ENCODE measurements around the gene FUS. TPM values are rescaled to one million over a fixed set of nuclear protein-coding genes. Genes with fewer than 3 reads are reported as not detected.
"Not testable (repeated sequence)": the region's sequence is repeated elsewhere in the genome, so short reads cannot be mapped to it uniquely, and the experiment has no call there.

FUS gene
- total RNA-seq, 1 experiment from 2014 or later = 1,264 TPM

DNA sequence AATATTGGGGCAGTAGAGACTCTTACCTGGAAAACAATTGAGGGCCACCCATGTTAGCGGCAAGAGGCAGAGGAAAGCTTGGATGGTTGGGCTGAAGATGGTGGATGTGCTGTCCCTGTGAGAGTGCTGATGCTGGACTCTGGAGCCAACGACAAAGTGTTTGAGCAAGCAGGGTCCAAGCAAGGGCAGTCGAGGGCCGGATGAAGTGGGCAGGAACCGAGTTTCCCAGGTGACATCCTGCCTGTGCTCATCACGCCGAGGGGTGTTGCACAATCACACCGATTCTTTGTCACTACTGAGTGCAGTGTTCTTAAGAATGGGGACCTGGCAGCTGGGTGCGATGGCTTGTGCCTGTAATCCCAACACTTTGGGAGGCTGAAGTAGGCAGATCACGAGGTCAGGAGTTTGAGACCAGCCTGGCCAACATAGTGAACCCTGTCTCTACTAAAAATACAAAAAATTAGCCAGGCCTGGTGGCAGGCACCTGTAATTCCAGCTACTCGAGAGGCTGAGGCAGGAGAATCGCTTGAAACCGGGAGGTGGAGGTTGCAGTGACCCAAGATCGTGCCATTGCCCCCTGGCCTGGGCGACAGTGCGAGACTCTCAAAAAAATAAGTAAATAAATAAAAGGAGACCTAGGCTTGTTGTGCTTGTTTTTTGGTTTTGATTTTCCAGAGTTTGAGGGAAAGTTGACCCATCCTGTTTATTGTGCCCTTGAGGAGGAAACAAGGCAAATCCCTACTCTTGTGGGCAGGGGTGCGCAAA lies 16.6 kb downstream of the FUS start:
- no TSS peak for BruUV-seq (replicated peaks)
- peaks cover 55% of the 10 kb centered on the region for H3K36me3 ChIP-seq (ENCODE audit: insufficient read depth, low read length, poor library complexity, severe bottlenecking)

DNA sequence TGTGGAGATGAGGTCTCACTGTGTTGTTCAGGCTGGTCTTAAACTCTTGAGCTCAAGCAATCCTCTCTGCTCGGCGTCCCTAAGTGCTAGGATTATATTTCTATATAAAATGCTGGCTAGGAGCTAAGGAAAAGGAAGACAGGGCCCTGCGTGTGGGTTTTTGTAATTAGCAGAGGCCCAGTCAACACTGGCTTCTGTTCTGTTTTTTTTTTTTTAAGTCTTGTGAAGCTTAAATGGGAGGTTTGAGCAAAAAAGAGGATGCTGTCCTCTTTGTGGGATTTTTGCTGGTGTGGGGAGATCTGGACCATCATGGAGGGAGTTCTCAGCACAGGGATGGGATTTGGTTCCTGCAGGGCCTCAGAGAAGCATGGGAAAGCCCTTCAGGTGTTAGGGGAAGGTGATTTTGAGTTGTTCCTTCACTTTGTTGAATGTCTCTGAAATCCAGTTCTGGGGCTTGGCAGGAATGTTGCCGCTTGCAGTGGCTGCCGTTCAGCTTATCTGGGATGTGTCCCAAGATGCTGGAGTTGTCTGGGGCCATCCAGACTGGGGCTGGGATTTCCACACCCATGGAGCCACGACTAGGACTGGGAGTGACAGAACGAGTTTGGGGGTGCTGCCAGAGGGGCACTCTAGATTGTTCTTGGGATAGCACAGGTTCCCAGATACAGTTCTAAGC lies 18.4 kb downstream of the FUS start:
- peaks cover 9% of the 10 kb centered on the region for H3K27me3 ChIP-seq (replicated peaks; ENCODE audit: insufficient read depth, low read depth, low read length, poor library complexity)
- no TSS peak for BruUV-seq (replicated peaks)
- no peak overlapping the region for H3K27ac ChIP-seq (ENCODE audit: low read depth, low read length, poor library complexity, severe bottlenecking)
- CTCF ChIA-PET = interaction anchor here (0.6 kb wide), 1 partner anchor 180 kb away, joined by 3 read pairs; no protein-coding TSS in a partner anchor
- no peak for TF ChIP-seq EZH2 (IDR thresholded peaks at IDR 0.05; ENCODE audit: borderline replicate concordance, low read depth, low read length, poor library complexity, severe bottlenecking)
- TF ChIP-seq, protein P1, sequence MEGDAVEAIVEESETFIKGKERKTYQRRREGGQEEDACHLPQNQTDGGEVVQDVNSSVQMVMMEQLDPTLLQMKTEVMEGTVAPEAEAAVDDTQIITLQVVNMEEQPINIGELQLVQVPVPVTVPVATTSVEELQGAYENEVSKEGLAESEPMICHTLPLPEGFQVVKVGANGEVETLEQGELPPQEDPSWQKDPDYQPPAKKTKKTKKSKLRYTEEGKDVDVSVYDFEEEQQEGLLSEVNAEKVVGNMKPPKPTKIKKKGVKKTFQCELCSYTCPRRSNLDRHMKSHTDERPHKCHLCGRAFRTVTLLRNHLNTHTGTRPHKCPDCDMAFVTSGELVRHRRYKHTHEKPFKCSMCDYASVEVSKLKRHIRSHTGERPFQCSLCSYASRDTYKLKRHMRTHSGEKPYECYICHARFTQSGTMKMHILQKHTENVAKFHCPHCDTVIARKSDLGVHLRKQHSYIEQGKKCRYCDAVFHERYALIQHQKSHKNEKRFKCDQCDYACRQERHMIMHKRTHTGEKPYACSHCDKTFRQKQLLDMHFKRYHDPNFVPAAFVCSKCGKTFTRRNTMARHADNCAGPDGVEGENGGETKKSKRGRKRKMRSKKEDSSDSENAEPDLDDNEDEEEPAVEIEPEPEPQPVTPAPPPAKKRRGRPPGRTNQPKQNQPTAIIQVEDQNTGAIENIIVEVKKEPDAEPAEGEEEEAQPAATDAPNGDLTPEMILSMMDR (conservative IDR thresholded peaks at IDR 0.05; ENCODE audit: low read depth, low read length) = no peak
- H3K4me1 ChIP-seq (ENCODE audit: insufficient read depth, low read length, poor library complexity, severe bottlenecking) = no peaks in the 10 kb centered on the region
- peaks cover 37% of the 10 kb centered on the region for H3K36me3 ChIP-seq (ENCODE audit: insufficient read depth, low read length, poor library complexity, severe bottlenecking)
- no peak overlapping the region for H3K4me3 ChIP-seq (ENCODE audit: low read depth, low read length, poor library complexity, severe bottlenecking)
- POLR2A ChIA-PET (ENCODE audit: low non-redundant PET) = no interaction called here
- no peak for DNase-seq (ENCODE audit: low spot score)
- H3K9me3 ChIP-seq (ENCODE audit: low read depth, low read length, poor library complexity, severe bottlenecking) = no peaks in the 10 kb centered on the region
- intact Hi-C loops (cut with micrococcal nuclease; ENCODE audit: unreplicated experiment) = no loop called here

More for the DNA sequence above, 16.6 kb downstream of the FUS start:
- H3K27me3 ChIP-seq (replicated peaks; ENCODE audit: insufficient read depth, low read depth, low read length, poor library complexity) = no peaks in the 10 kb centered on the region
- intact Hi-C loops (cut with micrococcal nuclease; ENCODE audit: unreplicated experiment) = no loop called here
- no peaks in the 10 kb centered on the region for H3K4me1 ChIP-seq (ENCODE audit: insufficient read depth, low read length, poor library complexity, severe bottlenecking)
- no peak overlapping the region for H3K27ac ChIP-seq (ENCODE audit: low read depth, low read length, poor library complexity, severe bottlenecking)
- no peak for DNase-seq (ENCODE audit: low spot score)
- ChIA-PET POLR2A (ENCODE audit: low non-redundant PET) (no interaction called here), CTCF (no interaction called here)
- no peak overlapping the region for H3K4me3 ChIP-seq (ENCODE audit: low read depth, low read length, poor library complexity, severe bottlenecking)
- H3K9me3 ChIP-seq (ENCODE audit: low read depth, low read length, poor library complexity, severe bottlenecking) = no peaks in the 10 kb centered on the region
- TF ChIP-seq, protein P1 (conservative IDR thresholded peaks at IDR 0.05; ENCODE audit: low read depth, low read length) = no peak
- no peak for TF ChIP-seq EZH2 (IDR thresholded peaks at IDR 0.05; ENCODE audit: borderline replicate concordance, low read depth, low read length, poor library complexity, severe bottlenecking)

DNA sequence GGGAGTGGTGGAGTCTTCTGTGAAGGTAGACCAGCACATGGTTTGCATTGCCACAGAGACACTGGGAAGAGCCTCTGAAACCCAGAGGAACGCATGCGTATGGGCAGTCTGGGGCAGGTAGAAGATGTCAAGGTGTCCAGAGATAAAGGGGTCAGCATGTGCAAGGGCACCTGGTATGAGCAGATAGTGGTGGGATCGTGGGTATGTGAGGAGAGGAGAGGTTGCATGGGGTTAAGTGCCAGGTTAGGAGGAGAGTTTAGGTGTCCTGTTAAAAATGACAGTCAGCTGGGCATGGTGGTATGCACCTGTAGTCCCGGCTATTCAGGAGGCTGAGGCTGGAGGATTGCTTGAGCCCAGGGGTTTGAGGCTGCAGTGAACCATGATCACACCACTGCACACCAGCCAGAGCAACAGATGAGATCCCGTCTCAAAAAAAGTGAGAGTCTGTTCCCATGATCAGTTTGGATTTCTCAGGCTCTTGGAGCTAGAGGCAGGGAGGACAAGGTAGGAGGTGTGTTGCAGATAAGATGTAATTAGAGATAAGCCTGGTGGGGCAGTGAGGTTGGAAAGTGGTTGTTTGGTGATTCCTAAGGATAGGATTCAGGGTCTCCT lies 19.6 kb downstream of the FUS start:
- H3K9me3 ChIP-seq (ENCODE audit: low read depth, low read length, poor library complexity, severe bottlenecking) = no peaks in the 10 kb centered on the region
- H3K27ac ChIP-seq (ENCODE audit: low read depth, low read length, poor library complexity, severe bottlenecking) = no peak overlapping the region
- no peaks in the 10 kb centered on the region for H3K4me1 ChIP-seq (ENCODE audit: insufficient read depth, low read length, poor library complexity, severe bottlenecking)
- ChIA-PET CTCF (no interaction called here), POLR2A (ENCODE audit: low non-redundant PET) (no interaction called here)
- H3K36me3 ChIP-seq (ENCODE audit: insufficient read depth, low read length, poor library complexity, severe bottlenecking) = peaks cover 25% of the 10 kb centered on the region
- no peak overlapping the region for H3K4me3 ChIP-seq (ENCODE audit: low read depth, low read length, poor library complexity, severe bottlenecking)
- intact Hi-C loops (cut with micrococcal nuclease; ENCODE audit: unreplicated experiment) = loop anchor here (5.0 kb wide), 2 partner anchors 243 to 668 kb away; partner anchors contain the start of gene ZNF843
- no peak for DNase-seq (ENCODE audit: low spot score)
- no peak for TF ChIP-seq EZH2 (IDR thresholded peaks at IDR 0.05; ENCODE audit: borderline replicate concordance, low read depth, low read length, poor library complexity, severe bottlenecking)
- TF ChIP-seq, protein P1 (conservative IDR thresholded peaks at IDR 0.05; ENCODE audit: low read depth, low read length) = no peak
- BruUV-seq (replicated peaks) = no TSS peak
- H3K27me3 ChIP-seq (replicated peaks; ENCODE audit: insufficient read depth, low read depth, low read length, poor library complexity) = peaks cover 9% of the 10 kb centered on the region

DNA sequence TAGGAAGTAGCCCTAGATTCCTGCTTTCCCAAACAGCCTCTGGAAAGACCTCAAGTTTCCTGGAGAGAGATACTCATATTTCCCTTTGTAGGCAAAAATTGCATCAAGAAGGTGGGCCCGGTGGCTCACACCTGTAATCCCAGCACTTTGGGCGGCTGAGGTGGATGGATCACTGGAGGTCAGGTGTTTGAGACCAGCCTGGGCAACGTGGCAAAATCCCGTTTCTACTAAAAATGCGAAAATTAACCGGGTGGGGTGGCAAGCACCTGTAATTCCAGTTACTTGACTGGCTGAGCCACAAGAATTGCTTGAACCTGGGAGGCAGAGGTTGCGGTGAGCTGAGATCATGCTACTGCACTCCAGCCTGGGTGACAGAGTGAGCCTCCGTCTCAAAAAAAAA lies 20.2 kb downstream of the FUS start:
- POLR2A ChIA-PET (ENCODE audit: low non-redundant PET); H3K9me3 ChIP-seq (ENCODE audit: low read depth, low read length, poor library complexity, severe bottlenecking); DNase-seq (ENCODE audit: low spot score); BruUV-seq (replicated peaks); CTCF ChIA-PET; H3K27ac ChIP-seq (ENCODE audit: low read depth, low read length, poor library complexity, severe bottlenecking); H3K4me3 ChIP-seq (ENCODE audit: low read depth, low read length, poor library complexity, severe bottlenecking); H3K27me3 ChIP-seq (replicated peaks; ENCODE audit: insufficient read depth, low read depth, low read length, poor library complexity); H3K4me1 ChIP-seq (ENCODE audit: insufficient read depth, low read length, poor library complexity, severe bottlenecking): not testable (repeated sequence)
- intact Hi-C loops (cut with micrococcal nuclease; ENCODE audit: unreplicated experiment) = loop anchor here (5.0 kb wide), 2 partner anchors 242 to 667 kb away; partner anchors contain the start of gene ZNF843
- peaks cover 19% of the 10 kb centered on the region for H3K36me3 ChIP-seq (ENCODE audit: insufficient read depth, low read length, poor library complexity, severe bottlenecking)

Measured in A673 (cell line).